Smooth muscle cell (in vitro differentiated cells): Measurements from ENCODE around the gene SCPEP1. TPM values are rescaled to one million over a fixed set of nuclear protein-coding genes. Genes with fewer than 3 reads are reported as not detected.

Experiments used
- DNase-seq: peaks from one replicate; lab custom pipeline; 2025; ENCODE audit not compliant: unreplicated experiment; lab: John Stamatoyannopoulos, UW
- H2AFZ ChIP-seq: fragments of 200-600 bp; sonication (generic); 2 replicates; pipeline ENCODE4 v1.6.0; 2016; ENCODE audit warnings: antibody characterized with exemption, low read depth, mild to moderate bottlenecking
- H3F3A ChIP-seq: fragments of 200-600 bp; sonication (generic); 2 replicates; pipeline ENCODE4 v1.6.0; 2017; ENCODE audit warnings: antibody characterized with exemption, low read depth
- H3K27ac ChIP-seq: fragments of 200-600 bp; sonication (generic); 2 replicates; pipeline ENCODE4 v1.5.1; 2016; ENCODE audit warnings: low read depth, mild to moderate bottlenecking
- H3K27me3 ChIP-seq: fragments of 200-600 bp; sonication (generic); 2 replicates; pipeline ENCODE4 v1.6.1; 2016; ENCODE audit warnings: low read depth, mild to moderate bottlenecking
- H3K36me3 ChIP-seq: fragments of 200-600 bp; sonication (generic); 2 replicates; pipeline ENCODE4 v1.5.1; 2016; ENCODE audit warnings: low read depth
- H3K4me1 ChIP-seq: fragments of 200-600 bp; sonication (generic); 2 replicates; pipeline ENCODE4 v1.5.1; 2016; ENCODE audit warnings: low read depth
- H3K4me2 ChIP-seq: fragments of 200-600 bp; sonication (generic); 2 replicates; pipeline ENCODE4 v1.6.0; 2016; ENCODE audit warnings: mild to moderate bottlenecking
- H3K4me3 ChIP-seq: fragments of 200-600 bp; sonication (generic); 2 replicates; pipeline ENCODE4 v1.5.1; 2016; ENCODE audit warnings: mild to moderate bottlenecking
- H3K79me2 ChIP-seq: fragments of 200-600 bp; sonication (generic); 2 replicates; pipeline ENCODE4 v1.6.0; 2016; ENCODE audit warnings: low read depth, mild to moderate bottlenecking
- H3K9ac ChIP-seq: fragments of 200-600 bp; sonication (generic); 2 replicates; pipeline ENCODE4 v1.6.0; 2016; ENCODE audit warnings: low read depth
- H3K9me3 ChIP-seq: fragments of 200-600 bp; sonication (generic); replicated peaks from 2 replicates; pipeline ENCODE4 v1.5.1; 2016; ENCODE audit warnings: low read depth
- H4K20me1 ChIP-seq: fragments of 200-600 bp; sonication (generic); 2 replicates; pipeline ENCODE4 v1.6.0; 2016; ENCODE audit warnings: low read depth
- WGBS: methylation state at CpG from one replicate; pipeline ENCODE4 v1.1.7; 2016; ENCODE audit warnings: low lambda C conversion rate; 5-methylcytosine and 5-hydroxymethylcytosine counted together
- polyA plus RNA-seq: library from polyadenylated mRNA; unstranded; fragments of >200 nt; fragmentation: Nextera tagmentation; extraction: Ambion mirVana; gene quantifications from 2 replicates; pipeline ENCODE4 v1.2.1, GENCODE V29; 2016
- total RNA-seq: library from RNA; depleted of rRNA; stranded (reverse); fragments of >200 nt; gene quantifications from 2 replicates; pipeline ENCODE4 v1.2.3, GENCODE V29; 2014
- TF ChIP-seq, protein P1 (sequence below): fragments of 200-600 bp; sonication (generic); IDR thresholded peaks from 2 replicates; pipeline ENCODE4 v1.5.1; 2017; ENCODE audit warnings: borderline replicate concordance, mild to moderate bottlenecking, antibody characterized with exemption; ENCODE audit not compliant: insufficient read depth, poor library complexity, severe bottlenecking

SCPEP1 gene
- total and polyA plus RNA-seq, 2 experiments from 2014 or later, result 42.8 to 48.5 TPM

DNA sequence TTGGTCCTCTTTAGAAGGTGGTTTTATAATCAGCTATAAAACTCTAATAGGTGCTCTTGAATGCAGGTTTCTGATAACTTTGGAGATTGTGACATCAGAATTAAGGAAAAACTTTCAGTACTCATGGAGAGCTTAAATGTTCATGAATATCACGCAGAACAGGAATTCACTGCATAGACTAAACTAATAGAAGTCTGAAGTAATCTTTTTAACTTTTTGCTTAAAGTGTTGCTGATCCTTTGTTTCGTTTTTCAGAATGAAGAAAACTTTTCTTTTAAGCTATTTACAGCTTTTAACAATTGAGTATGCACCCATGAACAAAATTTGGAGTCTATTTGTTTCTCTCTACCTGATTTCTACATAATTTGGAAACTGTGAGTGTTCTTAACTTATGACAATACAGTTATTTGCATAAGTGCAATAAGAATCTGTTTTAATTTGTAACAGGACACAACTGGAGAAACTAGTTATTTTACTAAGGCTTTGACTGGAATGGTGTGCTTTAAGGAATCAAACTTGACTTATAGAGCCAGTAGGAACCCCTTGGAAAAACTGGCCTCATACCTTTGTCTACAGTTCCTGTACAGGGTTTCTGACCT is 47.1 kb upstream of the SCPEP1 start:
- 93% methylated on average over 2 of the region's 2 CpGs for WGBS
- Histone ChIP-seq H3F3A (no peaks in the 10 kb centered on the region), H3K36me3 (peaks cover 4% of the 10 kb centered on the region)

DNA sequence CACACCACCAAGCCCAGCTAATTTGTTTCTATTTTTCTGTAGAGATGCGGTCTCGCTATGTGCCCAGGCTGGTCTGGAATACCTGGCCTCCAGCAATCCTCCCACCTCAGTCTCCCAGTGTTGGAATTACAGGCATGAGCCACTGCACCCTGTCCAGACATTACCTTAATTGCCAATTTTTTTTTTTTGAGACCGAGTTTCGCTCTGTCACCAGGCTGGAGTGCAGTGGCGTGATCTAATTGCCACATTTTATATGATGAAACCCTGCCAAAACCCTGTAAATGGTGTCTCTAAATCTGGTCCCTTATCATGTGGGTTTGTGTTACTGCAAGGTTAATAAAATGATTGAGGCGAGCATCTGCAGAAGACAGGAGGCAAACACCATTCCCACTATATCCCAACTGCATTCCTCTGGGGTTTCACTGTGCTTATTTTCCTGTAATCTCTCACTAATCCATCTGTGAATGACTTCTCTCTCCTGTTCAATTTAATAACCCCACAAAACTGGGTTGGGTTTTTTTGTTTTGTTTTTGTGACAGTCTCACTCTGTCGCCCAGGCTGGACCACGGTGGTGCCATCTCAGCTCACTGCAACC is 44.7 kb upstream of the SCPEP1 start:
- TF ChIP-seq, protein P1, sequence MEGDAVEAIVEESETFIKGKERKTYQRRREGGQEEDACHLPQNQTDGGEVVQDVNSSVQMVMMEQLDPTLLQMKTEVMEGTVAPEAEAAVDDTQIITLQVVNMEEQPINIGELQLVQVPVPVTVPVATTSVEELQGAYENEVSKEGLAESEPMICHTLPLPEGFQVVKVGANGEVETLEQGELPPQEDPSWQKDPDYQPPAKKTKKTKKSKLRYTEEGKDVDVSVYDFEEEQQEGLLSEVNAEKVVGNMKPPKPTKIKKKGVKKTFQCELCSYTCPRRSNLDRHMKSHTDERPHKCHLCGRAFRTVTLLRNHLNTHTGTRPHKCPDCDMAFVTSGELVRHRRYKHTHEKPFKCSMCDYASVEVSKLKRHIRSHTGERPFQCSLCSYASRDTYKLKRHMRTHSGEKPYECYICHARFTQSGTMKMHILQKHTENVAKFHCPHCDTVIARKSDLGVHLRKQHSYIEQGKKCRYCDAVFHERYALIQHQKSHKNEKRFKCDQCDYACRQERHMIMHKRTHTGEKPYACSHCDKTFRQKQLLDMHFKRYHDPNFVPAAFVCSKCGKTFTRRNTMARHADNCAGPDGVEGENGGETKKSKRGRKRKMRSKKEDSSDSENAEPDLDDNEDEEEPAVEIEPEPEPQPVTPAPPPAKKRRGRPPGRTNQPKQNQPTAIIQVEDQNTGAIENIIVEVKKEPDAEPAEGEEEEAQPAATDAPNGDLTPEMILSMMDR, result no peak
- DNase-seq, result no peak
- peaks cover 4% of the 10 kb centered on the region for H3K36me3 ChIP-seq
- peaks cover 4% of the 10 kb centered on the region for H3K9me3 ChIP-seq
- no peak overlapping the region for H3K9ac ChIP-seq
- no peaks in the 10 kb centered on the region for H3K79me2 ChIP-seq
- 98% methylated on average over 8 of the region's 8 CpGs for WGBS
- H3F3A ChIP-seq, result no peaks in the 10 kb centered on the region
- no peak overlapping the region for H3K4me2 ChIP-seq
- H3K27ac ChIP-seq, result no peak overlapping the region
- no peak overlapping the region for H2AFZ ChIP-seq
- no peaks in the 10 kb centered on the region for H3K4me1 ChIP-seq
- no peak overlapping the region for H3K4me3 ChIP-seq
- no peaks in the 10 kb centered on the region for H4K20me1 ChIP-seq
- no peaks in the 10 kb centered on the region for H3K27me3 ChIP-seq

More for the DNA sequence above, 47.1 kb upstream of the SCPEP1 start:
- no peak overlapping the region for H3K9ac ChIP-seq
- no peak overlapping the region for H2AFZ ChIP-seq
- no peaks in the 10 kb centered on the region for H3K79me2 ChIP-seq
- H3K4me3 ChIP-seq, result no peak overlapping the region
- H3K9me3 ChIP-seq, result peaks cover 4% of the 10 kb centered on the region
- DNase-seq, result no peak
- H3K4me1 ChIP-seq, result no peaks in the 10 kb centered on the region
- TF ChIP-seq, protein P1, result no peak
- no peaks in the 10 kb centered on the region for H3K27me3 ChIP-seq
- H3K4me2 ChIP-seq, result no peak overlapping the region
- H3K27ac ChIP-seq, result no peak overlapping the region
- H4K20me1 ChIP-seq, result no peaks in the 10 kb centered on the region

DNA sequence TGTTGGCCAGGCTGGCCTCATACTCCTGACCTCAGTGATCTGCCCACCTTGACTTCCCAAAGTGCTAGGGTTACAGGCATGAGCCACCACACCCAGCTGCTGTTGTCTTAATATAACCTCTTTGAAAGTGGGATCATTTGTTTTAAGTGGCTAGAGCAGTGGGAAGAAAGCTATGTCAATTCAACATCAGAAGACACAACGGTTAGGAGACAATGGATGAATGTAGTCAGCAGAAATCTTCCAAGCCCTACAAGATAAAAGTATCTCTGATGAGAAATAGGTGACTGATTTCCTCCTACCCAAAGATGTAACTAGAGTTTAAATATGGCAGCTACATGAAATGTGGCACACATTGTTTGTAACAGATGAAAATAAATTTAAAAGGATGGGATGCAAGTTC is 44.1 kb upstream of the SCPEP1 start:
- Histone ChIP-seq H3K4me2 (no peak overlapping the region), H3K27ac (no peak overlapping the region), H2AFZ (no peak overlapping the region), H3F3A (no peaks in the 10 kb centered on the region), H3K4me1 (no peaks in the 10 kb centered on the region), H3K36me3 (peaks cover 4% of the 10 kb centered on the region), H3K79me2 (no peaks in the 10 kb centered on the region), H3K27me3 (no peaks in the 10 kb centered on the region), H3K4me3 (no peak overlapping the region), H3K9ac (no peak overlapping the region), H3K9me3 (peaks cover 4% of the 10 kb centered on the region), H4K20me1 (no peaks in the 10 kb centered on the region)
- no peak for DNase-seq
- WGBS, result 97% methylated on average over 1 of the region's 1 CpG
- TF ChIP-seq, protein P1, result no peak

DNA sequence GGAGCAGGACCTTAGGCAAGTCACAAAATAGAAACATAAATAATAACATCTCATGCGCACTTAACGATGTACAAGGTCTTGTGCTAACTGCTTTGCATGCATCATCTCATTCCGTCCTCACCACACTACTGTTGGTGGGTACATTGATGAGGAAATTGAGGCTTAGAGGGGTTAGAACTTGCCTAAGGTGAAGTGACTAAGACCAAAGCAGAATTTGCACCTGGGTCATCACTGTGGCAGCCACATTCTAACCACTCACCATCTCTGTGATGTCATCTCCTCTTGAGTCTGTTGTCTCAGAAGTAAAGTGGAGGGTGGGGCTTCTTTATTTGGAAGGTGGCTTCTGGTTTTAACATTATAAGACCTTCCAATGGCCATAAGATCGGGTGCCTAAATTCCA is 43.7 kb upstream of the SCPEP1 start:
- TF ChIP-seq, protein P1, result no peak
- Histone ChIP-seq H3K9ac (no peak overlapping the region), H3K36me3 (peaks cover 4% of the 10 kb centered on the region), H2AFZ (no peak overlapping the region), H3K27ac (no peak overlapping the region), H3K4me2 (no peak overlapping the region), H3K9me3 (peaks cover under 1% of the 10 kb centered on the region), H3F3A (no peaks in the 10 kb centered on the region), H3K79me2 (no peaks in the 10 kb centered on the region), H3K4me3 (no peak overlapping the region), H3K27me3 (no peaks in the 10 kb centered on the region), H3K4me1 (no peaks in the 10 kb centered on the region), H4K20me1 (no peaks in the 10 kb centered on the region)
- 94% methylated on average over 4 of the region's 4 CpGs for WGBS
- no peak for DNase-seq
